DND-41 (cell line): ENCODE data around the gene PLCXD3.

Experiments used
- CTCF ChIP-seq: IDR thresholded peaks from 2 replicates; pipeline ENCODE4 v1.5.1; 2012; ENCODE audit warnings: borderline replicate concordance, low read length, moderate library complexity, mild to moderate bottlenecking; ENCODE audit not compliant: poor library complexity, severe bottlenecking; ENCODE audit errors: extremely low read depth
- EZH2 ChIP-seq: IDR thresholded peaks from 3 replicates; pipeline ENCODE4 v1.6.1; 2012; ENCODE audit warnings: borderline replicate concordance, low read depth, mild to moderate bottlenecking, moderate library complexity, low read length, inconsistent platforms; ENCODE audit not compliant: severe bottlenecking

GRCh38 chr5:41286696-41287095 lies 223.7 kb downstream of the PLCXD3 start:
- TF ChIP-seq CTCF (no peak), EZH2 (no peak)
